DMS 273 (cell line): ENCODE data around the gene GPR148.

Experiments
- DNase-seq: peaks from one replicate; lab custom pipeline; 2025; ENCODE audit not compliant: unreplicated experiment; lab: John Stamatoyannopoulos, UW

The GPR148 gene

DNA sequence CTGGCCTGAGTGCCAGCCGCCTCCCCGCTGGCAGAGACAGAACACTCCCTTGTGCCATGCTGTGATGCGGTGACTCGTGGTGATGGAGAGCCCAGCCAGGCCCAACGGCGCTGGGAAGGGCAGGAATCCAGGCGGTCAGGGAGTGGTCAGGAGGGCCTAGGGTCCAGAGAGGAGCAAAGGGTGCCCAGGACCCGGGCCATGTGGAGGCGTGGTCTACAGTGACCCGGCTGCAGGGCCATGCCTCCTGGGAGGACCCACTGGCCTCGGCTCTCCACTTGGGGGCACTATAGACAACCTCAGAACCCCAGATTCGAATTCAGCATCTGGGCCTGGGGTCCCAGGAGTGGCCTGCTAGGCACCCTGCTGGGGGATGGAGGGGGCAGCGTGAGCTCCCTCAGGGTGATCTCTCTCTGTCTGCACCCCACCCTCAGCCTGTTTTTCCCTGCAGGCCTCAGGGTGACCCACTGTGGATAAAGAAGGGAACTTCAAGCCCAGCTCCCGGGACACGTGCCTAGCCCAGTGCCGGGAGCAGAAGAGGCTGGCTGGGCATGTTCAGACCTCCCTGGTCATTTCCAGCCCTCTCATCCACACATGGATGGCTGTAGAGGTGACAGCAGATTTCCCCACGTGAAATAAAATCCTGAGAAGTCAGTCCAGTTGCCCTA, 39.5 kb downstream of the GPR148 start:
- DNase-seq = no peak

DNA sequence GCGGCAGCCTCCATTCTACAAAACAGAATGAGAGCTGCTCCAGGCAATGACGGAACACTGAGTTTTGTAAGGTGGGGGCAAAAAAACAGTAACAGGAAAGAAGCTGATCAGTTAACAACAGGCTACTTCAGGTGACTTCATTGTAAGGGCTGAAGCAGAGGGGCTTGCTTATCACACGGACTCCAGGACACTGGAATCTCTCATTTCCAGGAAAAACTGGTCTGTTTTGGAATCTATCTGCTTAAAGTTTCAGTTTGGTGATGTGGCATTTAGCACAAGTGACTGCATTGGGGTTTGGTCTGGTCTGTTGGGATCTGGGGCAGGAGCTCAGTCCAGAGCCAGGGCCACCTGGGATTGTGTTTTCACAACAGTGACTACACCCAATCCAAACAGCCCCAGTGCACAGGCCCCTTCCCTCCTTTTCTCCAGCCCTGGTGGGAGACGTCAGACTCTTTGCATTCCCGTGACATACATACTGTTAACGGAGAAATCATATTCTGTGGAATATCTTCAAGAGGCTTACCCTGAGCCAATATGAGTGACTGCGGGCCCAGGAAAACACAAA, 40.6 kb downstream of the GPR148 start:
- DNase-seq = no peak

DNA sequence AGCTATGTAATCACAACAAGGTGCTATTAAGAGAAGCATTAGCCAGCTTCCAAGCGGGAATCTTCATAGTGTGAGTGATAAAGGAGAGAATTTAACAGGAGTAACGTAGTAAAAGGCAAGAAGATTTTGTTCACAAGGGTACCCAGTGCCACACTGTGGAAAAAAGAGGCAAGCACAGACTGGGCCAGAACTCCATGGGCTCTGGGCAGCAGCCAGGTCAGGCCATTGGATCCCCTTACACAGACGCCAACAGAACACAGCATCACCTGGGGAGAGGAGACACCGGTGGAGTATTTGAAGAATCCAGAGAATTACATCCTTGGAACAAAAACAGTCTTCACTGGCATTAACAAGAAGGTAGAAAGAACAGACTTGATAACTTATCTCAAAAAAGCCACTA, 47.7 kb downstream of the GPR148 start:
- peak; percentile 63 for DNase-seq

DNA sequence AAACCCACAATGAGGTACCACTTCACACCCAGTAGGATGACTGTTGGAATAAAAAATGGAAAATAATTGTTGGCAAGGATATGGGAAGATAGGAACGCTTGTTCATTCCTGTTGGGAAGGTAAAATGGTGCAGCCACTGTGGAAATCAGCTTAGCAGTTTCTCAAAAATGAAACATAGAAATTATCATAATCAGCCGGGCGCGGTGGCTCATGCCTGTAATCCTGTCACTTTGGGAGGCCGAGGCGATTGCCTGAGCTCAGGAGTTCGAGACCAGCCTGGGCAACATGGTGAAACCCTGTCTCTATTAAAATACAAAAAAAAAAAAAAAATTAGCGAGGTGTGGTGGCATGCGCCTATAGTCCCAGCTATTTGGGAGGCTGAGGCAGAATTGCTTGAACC, 49.9 kb downstream of the GPR148 start:
- no peak for DNase-seq
